HepG2 (cell line): ENCODE results near the gene GNMT. TPM values are rescaled to one million over a fixed set of nuclear protein-coding genes. Genes with fewer than 3 reads are reported as not detected.
A peak's percentile ranks its signal among the peaks of the same experiment; 100 is the strongest.

Source experiments
- AGO2 ChIP-seq: fragments of 200-400 bp; formaldehyde crosslinking; optimal IDR thresholded peaks from 2 replicates; pipeline ENCODE3; 2017; ENCODE audit warnings: mild to moderate bottlenecking, low read depth, low read length, moderate library complexity
- ETV6 ChIP-seq: sonication (generic); formaldehyde crosslinking; conservative IDR thresholded peaks from 2 replicates; pipeline ENCODE4 v1.4.0; 2020; ENCODE audit warnings: missing genetic modification reagents
- GABPB1 ChIP-seq: IDR thresholded peaks from 2 replicates; pipeline ENCODE4 v1.6.1; 2016; ENCODE audit warnings: mild to moderate bottlenecking, missing genetic modification reagents, moderate library complexity, missing compliant biosample characterization
- GMEB1 ChIP-seq: sonication (generic); formaldehyde crosslinking; IDR thresholded peaks from 2 replicates; pipeline ENCODE4 v1.5.1; 2020; ENCODE audit warnings: missing genetic modification reagents, mild to moderate bottlenecking, borderline replicate concordance
- HDAC2 ChIP-seq: sonication (generic); formaldehyde crosslinking; IDR thresholded peaks from 2 replicates; pipeline ENCODE4 v1.4.0; 2020; ENCODE audit warnings: missing genetic modification reagents
- HOXA3 ChIP-seq: sonication (generic); formaldehyde crosslinking; IDR thresholded peaks from 2 replicates; pipeline ENCODE4 v1.5.0; 2020; ENCODE audit warnings: missing genetic modification reagents
- HOXA9 ChIP-seq: sonication (generic); formaldehyde crosslinking; IDR thresholded peaks from 2 replicates; pipeline ENCODE4 v1.8.1; 2022; ENCODE audit warnings: missing genetic modification reagents, mild to moderate bottlenecking, moderate library complexity, borderline replicate concordance
- LCORL ChIP-seq, 2 experiments: fragments of 450-650 bp in 1 of 2; sonication (generic) in 1 of 2; formaldehyde crosslinking in 1 of 2; IDR thresholded peaks; 2 replicates each; pipeline versions ENCODE4 v1.5.0 to v1.6.1; 2017 to 2020; ENCODE audit warnings: antibody characterized with exemption in 1 of 2, missing genetic modification reagents in 1 of 2
- MTA1 ChIP-seq: sonication (generic); formaldehyde crosslinking; IDR thresholded peaks from 2 replicates; pipeline ENCODE4 v1.4.0; 2020; ENCODE audit warnings: missing genetic modification reagents, mild to moderate bottlenecking, borderline replicate concordance
- MXD3 ChIP-seq: IDR thresholded peaks from 2 replicates; pipeline ENCODE4 v1.6.1; 2016; ENCODE audit warnings: mild to moderate bottlenecking, missing biosample characterization, missing genetic modification reagents
- NR2F1 ChIP-seq, 2 experiments: fragments of 450-650 bp in 1 of 2; formaldehyde crosslinking in 1 of 2; IDR thresholded peaks; 2 replicates each; pipeline versions ENCODE4 v1.5.0 to v1.6.1; 2016 to 2020; ENCODE audit warnings: mild to moderate bottlenecking in 1 of 2, missing compliant biosample characterization in 1 of 2, missing genetic modification reagents in 1 of 2, moderate library complexity in 1 of 2
- NR2F2 ChIP-seq: IDR thresholded peaks from 2 replicates; pipeline ENCODE4 v1.6.1; 2012; ENCODE audit warnings: low read depth, inconsistent platforms, borderline replicate concordance
- POLR2AphosphoS5 ChIP-seq: IDR thresholded peaks from 2 replicates; pipeline ENCODE4 v1.6.1; 2012; ENCODE audit warnings: low read depth, low read length
- RXRA ChIP-seq: sonication (generic); formaldehyde crosslinking; IDR thresholded peaks from 2 replicates; pipeline ENCODE4 v1.5.1; 2020; ENCODE audit warnings: missing genetic modification reagents
- RXRB ChIP-seq: IDR thresholded peaks from 2 replicates; pipeline ENCODE4 v1.6.1; 2016; ENCODE audit warnings: borderline replicate concordance, missing genetic modification reagents, missing compliant biosample characterization
- SAFB2 ChIP-seq: sonication (generic); formaldehyde crosslinking; IDR thresholded peaks from 2 replicates; pipeline ENCODE4 v1.5.1; 2020; ENCODE audit warnings: missing genetic modification reagents, low read depth, mild to moderate bottlenecking, borderline replicate concordance
- SALL1 ChIP-seq: sonication (generic); formaldehyde crosslinking; IDR thresholded peaks from 2 replicates; pipeline ENCODE4 v1.8.0; 2022; ENCODE audit warnings: mild to moderate bottlenecking, missing genetic modification reagents
- TEF ChIP-seq: sonication (generic); formaldehyde crosslinking; IDR thresholded peaks from 2 replicates; pipeline ENCODE4 v1.5.0; 2020; ENCODE audit warnings: missing genetic modification reagents
- ZBTB38 ChIP-seq: sonication (generic); formaldehyde crosslinking; IDR thresholded peaks from 2 replicates; pipeline ENCODE4 v1.5.1; 2020; ENCODE audit warnings: mild to moderate bottlenecking, missing genetic modification reagents
- ZFX ChIP-seq: sonication (generic); formaldehyde crosslinking; IDR thresholded peaks from 2 replicates; pipeline ENCODE4 v1.4.0; 2020; ENCODE audit warnings: mild to moderate bottlenecking, low read depth, missing genetic modification reagents, moderate library complexity
- ZNF605 ChIP-seq: sonication (generic); formaldehyde crosslinking; IDR thresholded peaks from 2 replicates; pipeline ENCODE4 v1.8.0; 2022; ENCODE audit warnings: mild to moderate bottlenecking, missing genetic modification reagents
- polyA plus RNA-seq, 8 experiments: library from polyadenylated mRNA; depleted of rRNA in 3 of 8; stranded (reverse) in 7 of 8; unstranded in 1 of 8; fragments of >200 nt; fragmentation: Illumina TruSeq in 4 of 8; extraction: Trizol in 4 of 8; gene quantifications; 2 replicates each; pipeline versions ENCODE4 v1.2.1 to v1.2.3, GENCODE V29; 2011 to 2016; ENCODE audit warnings: low read depth in 4 of 8, missing spikeins in 1 of 8, mixed read lengths in 1 of 8; ENCODE audit not compliant: insufficient read depth in 1 of 8
- total RNA-seq, 5 experiments: library from RNA; depleted of rRNA; stranded (reverse); fragments of >200 nt; fragmentation: Illumina TruSeq; extraction: Trizol; gene quantifications; 2 replicates each; pipeline ENCODE4 v1.2.3, GENCODE V29; 2016; ENCODE audit warnings: low read depth in 1 of 5
- TF ChIP-seq, protein P1 (sequence below): sonication (generic); formaldehyde crosslinking; IDR thresholded peaks from 2 replicates; pipeline ENCODE4 v1.9.0; 2022; ENCODE audit warnings: missing genetic modification reagents, mild to moderate bottlenecking, borderline replicate concordance
- TF ChIP-seq, protein P2 (sequence below): sonication (generic); formaldehyde crosslinking; IDR thresholded peaks from 2 replicates; pipeline ENCODE4 v1.4.0; 2020; ENCODE audit warnings: missing genetic modification reagents

Gene GNMT
- total and polyA plus RNA-seq, 2 of the 13 experiments (the other 11 are each of a cell fraction or from before 2014, with no cell fraction given): 2.8 to 7.0 TPM

GRCh38 chr6:42942444-42942843, 18.1 kb upstream of the GNMT start (continued):
- TF ChIP-seq GMEB1 (no peak), AGO2 (peak; percentile 32), NR2F1 (CRISPR knock-in tag; IDR thresholded peaks at IDR 0.05) (peak in 1 of 2 experiments; percentile 47; a peak in 2 of 4 replicates), ETV6 (0 out of 2 replicates have a peak, but pooled peaks have one; percentile 6), SALL1 (peak; percentile 64), ZFX (CRISPR knock-in tag) (peak; percentile 69), MXD3 (0 out of 2 replicates have a peak, but pooled peaks have one; percentile 26), NR2F2 (peak; percentile 19; the same call in 1 of the 2 replicates), GABPB1 (CRISPR knock-in tag) (0 out of 2 replicates have a peak, but pooled peaks have one; percentile 20), HOXA9 (CRISPR knock-in tag) (no peak), MTA1 (CRISPR knock-in tag) (peak; percentile 31; the same call in 1 of the 2 replicates), LCORL (IDR thresholded peaks at IDR 0.05) (no peak), LCORL (CRISPR knock-in tag; IDR thresholded peaks at IDR 0.05) (peak; percentile 19; the same call in 1 of the 2 replicates), RXRB (peak; percentile 58; the same call in 1 of the 2 replicates), TEF (no peak), ZBTB38 (CRISPR knock-in tag) (0 out of 2 replicates have a peak, but pooled peaks have one; percentile 31), HOXA3 (peak; percentile 60; the same call in 1 of the 2 replicates), RXRA (peak; percentile 47), POLR2AphosphoS5 (peak; percentile 45; the same call in 1 of the 2 replicates), SAFB2 (CRISPR knock-in tag) (no peak), HDAC2 (CRISPR knock-in tag) (0 out of 2 replicates have a peak, but pooled peaks have one; percentile 16), ZNF605 (CRISPR knock-in tag) (peak; percentile 33; the same call in 1 of the 2 replicates)
- TF ChIP-seq, protein P1, sequence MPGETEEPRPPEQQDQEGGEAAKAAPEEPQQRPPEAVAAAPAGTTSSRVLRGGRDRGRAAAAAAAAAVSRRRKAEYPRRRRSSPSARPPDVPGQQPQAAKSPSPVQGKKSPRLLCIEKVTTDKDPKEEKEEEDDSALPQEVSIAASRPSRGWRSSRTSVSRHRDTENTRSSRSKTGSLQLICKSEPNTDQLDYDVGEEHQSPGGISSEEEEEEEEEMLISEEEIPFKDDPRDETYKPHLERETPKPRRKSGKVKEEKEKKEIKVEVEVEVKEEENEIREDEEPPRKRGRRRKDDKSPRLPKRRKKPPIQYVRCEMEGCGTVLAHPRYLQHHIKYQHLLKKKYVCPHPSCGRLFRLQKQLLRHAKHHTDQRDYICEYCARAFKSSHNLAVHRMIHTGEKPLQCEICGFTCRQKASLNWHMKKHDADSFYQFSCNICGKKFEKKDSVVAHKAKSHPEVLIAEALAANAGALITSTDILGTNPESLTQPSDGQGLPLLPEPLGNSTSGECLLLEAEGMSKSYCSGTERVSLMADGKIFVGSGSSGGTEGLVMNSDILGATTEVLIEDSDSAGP (CRISPR knock-in tag): no peak
- TF ChIP-seq, protein P2, sequence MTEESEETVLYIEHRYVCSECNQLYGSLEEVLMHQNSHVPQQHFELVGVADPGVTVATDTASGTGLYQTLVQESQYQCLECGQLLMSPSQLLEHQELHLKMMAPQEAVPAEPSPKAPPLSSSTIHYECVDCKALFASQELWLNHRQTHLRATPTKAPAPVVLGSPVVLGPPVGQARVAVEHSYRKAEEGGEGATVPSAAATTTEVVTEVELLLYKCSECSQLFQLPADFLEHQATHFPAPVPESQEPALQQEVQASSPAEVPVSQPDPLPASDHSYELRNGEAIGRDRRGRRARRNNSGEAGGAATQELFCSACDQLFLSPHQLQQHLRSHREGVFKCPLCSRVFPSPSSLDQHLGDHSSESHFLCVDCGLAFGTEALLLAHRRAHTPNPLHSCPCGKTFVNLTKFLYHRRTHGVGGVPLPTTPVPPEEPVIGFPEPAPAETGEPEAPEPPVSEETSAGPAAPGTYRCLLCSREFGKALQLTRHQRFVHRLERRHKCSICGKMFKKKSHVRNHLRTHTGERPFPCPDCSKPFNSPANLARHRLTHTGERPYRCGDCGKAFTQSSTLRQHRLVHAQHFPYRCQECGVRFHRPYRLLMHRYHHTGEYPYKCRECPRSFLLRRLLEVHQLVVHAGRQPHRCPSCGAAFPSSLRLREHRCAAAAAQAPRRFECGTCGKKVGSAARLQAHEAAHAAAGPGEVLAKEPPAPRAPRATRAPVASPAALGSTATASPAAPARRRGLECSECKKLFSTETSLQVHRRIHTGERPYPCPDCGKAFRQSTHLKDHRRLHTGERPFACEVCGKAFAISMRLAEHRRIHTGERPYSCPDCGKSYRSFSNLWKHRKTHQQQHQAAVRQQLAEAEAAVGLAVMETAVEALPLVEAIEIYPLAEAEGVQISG: peak; percentile 42; the same call in 1 of the 2 replicates
